ENCODE data around the gene PDZD7.

Gene PDZD7

GRCh38 chr10:101007915-101008822 is 22.8 kb downstream of the PDZD7 start:
- FAIRE-seq = no peak
- DNase-seq (ENCODE audit: extremely low spot score, insufficient read length, low read depth) = no peak

DNA sequence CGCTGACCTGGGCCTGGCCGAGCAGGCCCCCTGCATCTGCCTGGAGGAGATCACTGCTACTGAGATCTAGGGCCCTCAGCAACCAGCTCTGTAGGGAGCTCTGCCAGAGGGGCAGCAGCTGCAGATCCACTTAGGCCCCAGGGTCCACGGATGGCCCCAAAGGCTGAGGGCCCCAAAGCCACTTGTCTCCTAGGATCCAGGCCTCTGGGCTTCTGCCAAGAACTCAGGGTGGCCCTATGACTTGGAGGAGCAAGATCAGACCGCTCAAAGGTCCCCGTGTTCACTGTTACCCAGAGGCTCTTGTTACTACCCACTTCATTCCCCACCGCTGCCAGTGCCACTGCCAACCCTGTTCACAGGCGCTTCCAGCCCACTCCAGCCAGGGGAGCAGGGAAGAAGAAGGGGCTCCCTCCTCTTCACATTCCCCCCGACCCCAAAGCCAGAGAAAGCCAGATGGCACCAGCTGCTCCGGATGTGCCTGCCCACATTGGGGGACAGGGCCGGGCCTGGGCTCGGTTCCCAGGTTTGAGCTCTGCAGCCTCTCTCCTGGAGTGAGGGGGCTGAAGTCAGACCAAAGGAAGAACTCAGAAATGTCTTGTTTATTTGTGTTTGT is 23.7 kb downstream of the PDZD7 start:
- DNase-seq (ENCODE audit: extremely low spot score, insufficient read length, low read depth) (no peak), FAIRE-seq (no peak)

DNA sequence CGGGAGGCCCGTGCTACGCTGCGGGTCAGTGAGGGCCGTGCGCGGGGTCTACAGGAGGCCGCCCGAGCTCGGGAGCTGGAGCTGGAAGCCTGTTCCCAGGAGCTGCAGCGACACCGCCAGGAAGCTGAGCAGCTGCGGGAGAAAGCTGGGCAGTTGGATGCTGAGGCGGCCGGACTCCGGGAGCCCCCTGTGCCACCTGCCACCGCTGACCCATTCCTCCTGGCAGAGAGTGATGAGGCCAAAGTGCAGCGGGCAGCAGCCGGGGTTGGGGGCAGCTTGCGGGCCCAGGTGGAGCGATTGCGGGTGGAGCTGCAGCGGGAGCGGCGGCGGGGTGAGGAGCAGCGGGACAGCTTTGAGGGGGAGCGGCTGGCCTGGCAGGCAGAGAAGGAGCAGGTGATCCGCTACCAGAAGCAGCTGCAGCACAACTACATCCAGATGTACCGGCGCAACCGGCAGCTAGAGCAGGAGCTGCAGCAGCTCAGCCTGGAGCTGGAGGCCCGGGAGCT is 24.3 kb downstream of the PDZD7 start:
- no peak for FAIRE-seq
- no peak for DNase-seq (ENCODE audit: extremely low spot score, insufficient read length, low read depth)

- DNase-seq (ENCODE audit: extremely low spot score, insufficient read length, low read depth) = no peak
Measured at GRCh38 chr10:101005869-101006567, 24.9 kb downstream of the PDZD7 start.

DNA sequence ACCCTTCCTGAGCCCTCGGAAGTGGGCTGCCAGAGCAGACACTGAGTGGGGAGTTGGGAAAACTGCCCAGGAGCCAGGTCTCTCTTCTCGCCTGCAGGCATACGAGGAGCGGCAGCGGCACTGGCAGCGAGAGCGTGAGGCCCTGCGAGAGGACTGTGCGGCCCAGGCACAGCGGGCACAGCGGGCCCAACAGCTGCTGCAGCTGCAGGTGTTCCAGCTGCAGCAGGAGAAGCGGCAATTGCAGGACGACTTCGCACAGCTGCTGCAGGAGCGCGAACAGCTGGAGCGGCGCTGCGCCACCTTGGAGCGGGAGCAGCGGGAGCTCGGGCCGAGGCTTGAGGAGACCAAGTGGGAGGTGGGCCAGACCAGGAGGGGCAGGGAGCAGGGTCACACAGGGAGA is 25.6 kb downstream of the PDZD7 start:
- no peak for DNase-seq (ENCODE audit: extremely low spot score, insufficient read length, low read depth)
- FAIRE-seq = no peak

More at GRCh38 chr10:101005869-101006567, 24.9 kb downstream of the PDZD7 start:
- no peak for FAIRE-seq

DNA sequence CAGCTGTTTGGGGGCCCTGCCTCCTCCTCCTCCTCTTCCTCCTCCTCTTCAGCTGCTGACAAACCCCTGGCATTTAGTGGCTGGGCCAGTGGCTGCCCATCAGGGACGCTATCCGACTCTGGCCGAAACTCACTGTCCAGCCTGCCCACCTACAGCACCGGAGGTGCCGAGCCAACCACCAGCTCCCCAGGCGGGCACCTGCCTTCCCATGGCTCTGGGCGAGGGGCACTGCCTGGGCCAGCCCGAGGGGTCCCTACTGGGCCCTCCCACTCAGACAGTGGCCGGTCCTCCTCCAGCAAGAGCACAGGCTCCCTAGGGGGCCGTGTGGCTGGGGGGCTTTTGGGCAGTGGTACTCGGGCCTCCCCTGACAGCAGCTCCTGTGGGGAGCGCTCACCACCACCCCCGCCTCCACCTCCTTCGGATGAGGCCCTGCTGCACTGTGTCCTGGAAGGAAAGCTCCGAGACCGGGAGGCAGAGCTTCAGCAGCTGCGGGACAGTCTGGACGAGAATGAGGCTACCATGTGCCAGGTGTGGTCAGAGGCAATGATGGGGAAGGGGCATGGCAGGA is 27.2 kb downstream of the PDZD7 start:
- FAIRE-seq (no peak), DNase-seq (ENCODE audit: extremely low spot score, insufficient read length, low read depth) (no peak)

- DNase-seq (ENCODE audit: extremely low spot score, insufficient read length, low read depth) (no peak), FAIRE-seq (no peak)
Measured at GRCh38 chr10:101002456-101002855, 28.5 kb downstream of the PDZD7 start.

DNA sequence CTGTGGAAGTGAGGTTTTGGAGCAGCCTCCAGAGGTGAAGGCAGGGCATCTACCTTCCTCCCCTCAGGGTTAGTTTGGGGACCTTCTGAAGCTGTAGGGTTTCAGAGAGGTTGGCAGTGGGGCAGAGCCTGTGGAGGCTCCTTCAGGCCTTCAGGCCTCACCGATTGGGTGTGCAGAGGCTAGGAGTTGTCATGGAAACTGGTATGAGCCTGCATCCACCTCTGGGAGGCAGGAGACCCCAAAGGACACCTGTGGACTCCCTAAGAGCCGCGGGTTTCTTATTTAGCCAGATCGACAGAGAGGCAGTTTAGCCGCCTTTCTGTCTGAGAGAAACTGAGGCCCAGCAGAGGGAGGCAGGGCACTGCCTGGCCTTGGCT is 29.3 kb downstream of the PDZD7 start:
- DNase-seq (ENCODE audit: extremely low spot score, insufficient read length, low read depth) = no peak
- no peak for FAIRE-seq

GRCh38 chr10:101000915-101001658 is 29.8 kb downstream of the PDZD7 start:
- no peak for FAIRE-seq
- no peak for DNase-seq (ENCODE audit: extremely low spot score, insufficient read length, low read depth)

DNA sequence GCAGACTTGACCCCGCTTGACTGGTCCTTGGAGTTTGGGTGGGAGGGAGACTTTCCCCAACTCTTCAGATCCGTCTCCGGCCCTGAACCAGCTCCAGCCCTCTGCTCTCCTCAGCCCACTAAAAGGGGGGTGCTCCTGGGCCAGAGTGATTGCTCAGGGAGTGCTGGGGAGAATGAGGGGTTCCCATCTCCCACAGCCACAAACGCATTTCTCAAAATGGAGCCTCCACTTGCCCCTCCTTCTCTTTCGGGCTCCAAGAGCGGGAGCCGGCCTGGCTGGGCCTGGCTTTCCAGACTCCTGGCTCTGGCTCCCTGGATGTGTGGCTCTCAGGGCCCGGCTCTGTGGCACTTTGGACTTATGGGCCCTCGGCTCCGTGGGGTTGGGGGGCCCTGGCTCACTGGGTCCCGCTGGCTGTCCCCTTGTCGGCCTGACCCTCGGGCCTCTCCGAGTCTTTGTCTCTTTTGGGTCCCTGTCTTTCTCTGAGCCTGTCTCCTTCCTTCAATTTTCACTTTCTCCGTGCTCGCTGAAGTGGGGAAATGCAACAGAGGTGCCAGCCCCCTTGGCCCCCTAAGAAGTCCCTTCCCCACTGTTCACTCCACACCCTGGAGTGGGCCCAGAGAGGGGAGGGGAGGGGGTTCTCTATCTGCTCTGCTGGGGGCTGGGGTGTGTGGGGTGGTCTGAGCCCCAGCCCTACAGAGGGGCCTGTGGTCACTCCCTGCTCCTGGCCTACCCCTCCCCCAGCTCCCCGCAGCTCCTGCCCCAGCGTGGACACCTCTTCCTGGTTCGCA is 30.6 kb downstream of the PDZD7 start:
- no peak for DNase-seq (ENCODE audit: extremely low spot score, insufficient read length, low read depth)
- no peak for FAIRE-seq

GRCh38 chr10:100999742-101000126 is 31.2 kb downstream of the PDZD7 start, which contains the start of gene LZTS2:
Gene LZTS2 (plus strand): TSS chr10:100999808. CDS start chr10:101002539, 2,731 bp downstream.
- DNase-seq (ENCODE audit: extremely low spot score, insufficient read length, low read depth) (no peak), FAIRE-seq (no peak)

DNA sequence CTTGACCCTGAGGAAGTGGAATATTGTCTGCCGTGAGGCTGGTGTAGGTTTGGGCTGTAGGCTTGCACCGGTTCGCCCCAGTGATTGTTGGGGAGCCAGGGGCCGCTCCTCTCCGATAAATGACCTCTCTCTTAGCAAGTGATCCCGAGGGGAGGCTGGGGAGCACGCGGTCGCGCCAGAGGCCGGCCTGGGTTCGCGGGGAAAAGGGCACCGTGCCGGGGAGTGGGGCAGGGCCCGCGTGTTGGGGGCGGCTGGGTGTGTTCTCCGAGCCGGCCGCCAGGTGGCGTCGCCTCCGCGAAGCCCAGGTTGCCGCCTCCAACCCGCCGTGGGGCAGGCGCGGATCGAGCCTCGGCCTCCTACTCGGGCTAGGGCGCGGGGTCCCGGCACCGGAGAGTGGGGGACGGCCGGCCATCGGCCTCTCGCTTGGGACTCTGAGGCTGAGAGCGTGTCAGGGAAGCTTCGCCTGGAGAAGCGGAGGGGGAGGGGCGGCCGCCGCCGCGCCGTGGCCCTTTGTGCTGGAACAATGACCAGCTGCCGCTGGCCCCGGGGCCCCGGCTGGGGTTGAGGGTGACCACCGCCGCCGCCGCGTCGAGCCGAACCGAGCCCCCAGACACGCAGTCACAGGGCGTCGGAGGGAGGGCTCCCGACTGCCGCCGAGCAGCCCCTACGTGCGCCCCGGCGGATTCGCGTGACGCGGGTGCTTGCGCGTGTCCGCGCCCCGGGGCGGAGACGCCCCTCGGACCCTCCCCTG is 31.8 kb downstream of the PDZD7 start:
- DNase-seq (ENCODE audit: extremely low spot score, insufficient read length, low read depth) (peak; percentile 84), FAIRE-seq (peak; percentile 76)

DNA sequence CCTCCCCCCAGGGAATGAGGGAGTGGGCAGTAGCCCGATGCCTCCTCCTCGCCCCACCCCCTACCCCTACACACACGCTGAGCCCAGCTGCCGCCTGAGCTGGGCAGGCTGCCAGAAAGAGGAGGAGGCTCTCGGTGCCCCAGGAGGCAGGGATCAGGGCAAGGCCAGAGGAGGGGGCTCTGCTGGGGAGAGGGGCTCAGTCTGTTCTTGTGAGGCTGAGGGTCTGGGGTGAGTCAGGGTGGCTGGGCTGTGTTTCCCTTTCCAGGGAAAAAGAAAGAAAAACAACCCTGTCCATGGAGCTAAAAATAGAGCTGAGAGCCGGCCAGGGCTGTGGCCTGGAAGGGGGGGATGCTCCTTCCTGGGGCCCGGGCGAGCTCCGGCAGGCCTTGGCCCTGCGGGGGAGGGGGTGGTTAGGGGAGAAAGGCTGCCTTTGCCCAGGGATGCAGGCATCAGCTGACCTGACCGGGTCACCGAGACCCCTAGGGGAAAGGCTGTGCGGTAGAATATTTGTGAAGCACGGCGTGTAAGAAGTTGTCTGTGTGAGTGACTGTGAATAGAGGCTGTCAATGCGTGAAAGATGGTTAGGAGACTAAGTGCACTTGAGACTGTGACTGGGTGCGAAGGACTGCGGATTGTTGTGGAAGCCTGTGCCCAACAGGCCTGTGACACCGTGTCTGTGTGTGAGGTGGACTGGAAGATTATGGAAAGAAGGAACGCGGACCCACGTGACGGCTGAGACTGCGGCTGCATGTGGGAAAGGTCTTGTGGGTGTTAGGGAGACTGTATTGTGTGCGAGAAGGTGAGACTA is 32.5 kb downstream of the PDZD7 start:
- DNase-seq (ENCODE audit: extremely low spot score, insufficient read length, low read depth) (peak; percentile 53), FAIRE-seq (no peak)

DNA sequence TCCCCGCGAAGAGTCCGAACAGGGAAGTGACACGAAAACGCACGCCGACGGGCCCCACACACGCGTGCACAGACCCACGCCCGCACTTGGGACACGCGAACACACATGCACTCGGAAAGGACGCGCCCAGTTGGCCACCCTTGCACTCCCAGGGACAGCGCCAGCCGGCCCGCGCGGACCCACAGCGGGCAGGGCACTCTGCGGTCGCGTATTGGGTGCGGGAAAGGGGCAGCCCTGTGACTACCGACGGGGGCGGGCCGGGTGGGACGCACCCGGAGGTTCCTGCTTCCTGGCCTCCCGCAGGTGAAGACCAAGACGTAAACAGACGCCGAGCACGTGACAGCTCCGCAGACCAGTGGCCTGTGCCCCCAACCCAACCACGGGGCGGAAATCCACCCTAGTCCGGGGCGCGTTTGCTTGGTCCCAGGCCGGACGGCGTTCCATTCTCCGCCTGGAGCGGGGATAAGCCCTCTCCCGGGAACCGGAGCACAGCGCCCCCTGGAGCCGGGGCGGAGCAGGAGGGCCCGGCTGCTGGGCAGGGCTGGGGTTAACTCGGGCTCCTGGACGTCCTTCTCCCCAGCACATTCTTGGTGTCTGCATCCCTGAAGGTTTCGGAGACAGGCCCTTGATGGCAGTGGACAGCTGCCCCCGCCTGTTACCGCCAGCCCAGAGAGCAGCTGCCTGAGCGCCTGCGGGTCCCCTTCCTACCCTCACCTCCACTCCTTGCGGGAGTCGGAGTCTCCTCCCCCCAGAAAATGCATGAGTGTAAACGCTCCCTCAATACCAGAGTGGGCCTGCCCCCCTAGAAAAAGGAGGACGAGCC is 33.4 kb downstream of the PDZD7 start:
- FAIRE-seq (peak; percentile 77), DNase-seq (ENCODE audit: extremely low spot score, insufficient read length, low read depth) (peak; percentile 49)

- no peak for FAIRE-seq
- no peak for DNase-seq (ENCODE audit: extremely low spot score, insufficient read length, low read depth)
Measured at GRCh38 chr10:100996678-100997359, 34.1 kb downstream of the PDZD7 start.

- no peak for DNase-seq (ENCODE audit: extremely low spot score, insufficient read length, low read depth)
- no peak for FAIRE-seq
Measured at GRCh38 chr10:100995181-100995580, 35.7 kb downstream of the PDZD7 start.
